Frontal cortex (tissue), 4 donors: ENCODE measurements around the gene ATPAF1. TPM values are rescaled to one million over a fixed set of nuclear protein-coding genes. Genes with fewer than 3 reads are reported as not detected.
A peak's percentile ranks its signal among the peaks of the same experiment; 100 is the strongest.

Source experiments
- DNase-seq, 2 donors: peaks; one replicate each; pipeline ENCODE4 v3.0.0; 2012; ENCODE audit warnings: low spot score in 2 of 2
- FAIRE-seq: peaks from 2 replicates; lab custom pipeline; 2012; peaks lifted over from hg19 to GRCh38; lab: Jason Lieb, UNC
- total RNA-seq: library from RNA; depleted of rRNA; stranded (reverse); fragments of >200 nt; gene quantifications from one replicate; pipeline ENCODE4 v1.2.3, GENCODE V29; 2014
- donor health status: control.
- donor health status: control.
- donor health status: control.

The ATPAF1 gene
- total RNA-seq, 1 donor from 2014 or later, result 31.4 TPM

DNA sequence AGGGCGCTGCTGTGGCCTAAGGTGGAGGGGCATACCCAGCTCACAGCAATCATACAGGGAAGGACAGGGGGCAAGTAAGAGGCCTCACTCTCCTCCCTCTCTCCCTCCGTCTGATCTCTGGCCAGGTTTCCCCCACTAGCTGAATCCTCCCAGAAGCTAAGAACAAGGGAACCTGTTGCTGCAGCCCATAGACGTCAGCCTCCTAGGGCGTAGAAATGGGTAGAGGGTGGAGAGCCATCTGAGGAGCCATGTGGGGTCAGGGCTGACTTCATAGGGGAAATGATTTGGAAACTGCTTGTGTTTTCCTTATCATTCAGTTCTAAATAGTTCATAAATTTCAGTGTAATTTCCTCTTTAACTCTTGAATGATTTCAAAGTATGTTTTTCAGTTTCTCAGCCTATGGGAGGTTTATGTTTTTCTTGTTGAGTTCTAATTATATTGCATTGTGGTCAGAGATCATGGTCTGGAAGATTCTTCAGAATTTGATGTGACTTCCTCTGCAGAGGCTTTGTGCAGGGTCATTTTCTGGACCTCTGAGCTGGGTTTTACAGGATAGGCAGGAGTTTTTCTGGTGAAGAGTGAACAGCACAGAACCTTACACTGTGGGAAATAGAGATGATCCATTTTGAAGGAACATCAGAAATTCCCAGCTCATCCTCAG, 49.3 kb downstream of the ATPAF1 start:
- FAIRE-seq (no peak), DNase-seq (no peak)

DNA sequence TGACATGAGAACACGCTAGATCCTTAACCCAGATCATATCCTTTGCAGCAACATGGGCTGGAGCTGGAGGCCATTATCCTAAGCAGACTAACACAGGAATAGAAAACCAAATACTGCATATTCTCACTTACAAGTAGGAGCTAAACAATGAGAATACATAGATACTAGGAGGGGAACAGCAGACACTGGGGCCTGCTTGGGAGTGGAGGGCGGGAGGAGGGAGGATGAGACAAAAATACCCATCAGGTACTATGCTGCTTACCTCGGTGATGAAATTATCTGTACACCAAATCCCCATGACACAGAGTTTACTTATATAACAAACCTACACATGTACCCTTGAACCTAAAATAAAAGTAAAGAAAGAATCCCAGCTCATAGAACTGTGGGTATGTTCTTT, 50.3 kb downstream of the ATPAF1 start:
- no peak for DNase-seq
- no peak for FAIRE-seq

GRCh38 chr1:46617108-46617800, 50.9 kb downstream of the ATPAF1 start:
- FAIRE-seq, result no peak
- DNase-seq, result no peak

- DNase-seq, result peak; percentile 68 to 81
- FAIRE-seq, result no peak
Observed at GRCh38 chr1:46616277-46617107, 51.7 kb downstream of the ATPAF1 start, which contains the start of gene MOB3C. Gene MOB3C (minus strand): TSS chr1:46616811. CDS start chr1:46613321, 3,490 bp downstream.

DNA sequence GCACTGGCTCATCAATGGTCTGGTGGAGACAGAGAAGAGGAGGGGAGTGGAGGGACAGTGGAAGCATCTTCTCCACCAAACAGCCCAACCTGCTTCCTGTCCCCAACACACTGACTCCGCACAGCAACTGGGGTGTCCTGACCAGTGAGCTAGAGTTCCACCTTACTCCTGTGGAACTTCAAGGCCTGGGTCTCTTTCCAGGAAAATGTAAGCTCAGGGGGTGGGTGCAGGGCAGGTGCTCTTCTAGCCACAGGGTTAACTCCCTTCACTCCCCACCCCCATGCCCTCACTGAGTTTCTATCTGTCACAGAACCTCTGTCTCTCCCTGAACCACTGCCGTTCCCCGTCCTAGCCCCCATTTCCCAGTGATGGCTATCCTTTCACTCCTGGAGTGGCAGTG, 52.4 kb downstream of the ATPAF1 start:
- DNase-seq (no peak), FAIRE-seq (no peak)

DNA sequence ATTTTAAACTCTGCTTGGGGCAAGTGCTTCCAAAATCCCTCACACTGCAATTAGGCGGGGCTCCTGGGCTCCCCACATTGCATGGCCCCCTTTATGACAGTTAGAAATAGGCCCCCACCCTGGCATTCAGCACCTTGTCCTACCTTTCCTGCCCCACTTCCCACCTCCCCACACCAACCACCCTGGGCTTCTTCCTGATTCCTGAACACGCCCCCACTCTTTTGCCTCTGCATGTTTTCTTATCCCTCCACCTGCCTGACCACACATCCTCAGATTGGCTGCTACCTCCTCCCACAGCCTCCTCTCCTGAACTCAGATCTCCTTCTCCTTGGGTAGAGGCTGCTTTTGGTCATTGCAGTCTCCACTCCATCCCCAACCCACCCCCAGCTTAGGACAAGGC, 53.1 kb downstream of the ATPAF1 start:
- DNase-seq (no peak), FAIRE-seq (no peak)

DNA sequence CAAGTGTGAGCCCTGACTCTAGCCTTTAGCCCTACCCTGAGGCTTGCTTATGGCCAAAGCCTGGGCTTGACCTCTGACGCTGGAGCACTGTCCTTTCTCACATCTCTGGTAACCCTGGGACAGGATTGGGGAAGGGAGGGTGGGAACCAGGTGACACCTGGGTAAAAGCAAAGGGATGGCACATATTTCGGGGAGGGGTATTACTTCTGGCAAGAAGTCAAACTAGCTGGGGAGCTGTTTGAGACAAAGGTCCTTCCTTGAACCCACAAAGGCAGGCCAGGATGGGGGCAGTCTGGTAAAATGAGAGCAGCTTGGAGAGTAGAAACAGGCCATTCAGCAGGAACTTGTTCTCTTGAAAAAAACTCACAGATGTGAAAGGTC, 53.6 kb downstream of the ATPAF1 start:
- DNase-seq, result no peak
- FAIRE-seq, result no peak

GRCh38 chr1:46613661-46614603, 54.2 kb downstream of the ATPAF1 start:
- no peak for FAIRE-seq

DNA sequence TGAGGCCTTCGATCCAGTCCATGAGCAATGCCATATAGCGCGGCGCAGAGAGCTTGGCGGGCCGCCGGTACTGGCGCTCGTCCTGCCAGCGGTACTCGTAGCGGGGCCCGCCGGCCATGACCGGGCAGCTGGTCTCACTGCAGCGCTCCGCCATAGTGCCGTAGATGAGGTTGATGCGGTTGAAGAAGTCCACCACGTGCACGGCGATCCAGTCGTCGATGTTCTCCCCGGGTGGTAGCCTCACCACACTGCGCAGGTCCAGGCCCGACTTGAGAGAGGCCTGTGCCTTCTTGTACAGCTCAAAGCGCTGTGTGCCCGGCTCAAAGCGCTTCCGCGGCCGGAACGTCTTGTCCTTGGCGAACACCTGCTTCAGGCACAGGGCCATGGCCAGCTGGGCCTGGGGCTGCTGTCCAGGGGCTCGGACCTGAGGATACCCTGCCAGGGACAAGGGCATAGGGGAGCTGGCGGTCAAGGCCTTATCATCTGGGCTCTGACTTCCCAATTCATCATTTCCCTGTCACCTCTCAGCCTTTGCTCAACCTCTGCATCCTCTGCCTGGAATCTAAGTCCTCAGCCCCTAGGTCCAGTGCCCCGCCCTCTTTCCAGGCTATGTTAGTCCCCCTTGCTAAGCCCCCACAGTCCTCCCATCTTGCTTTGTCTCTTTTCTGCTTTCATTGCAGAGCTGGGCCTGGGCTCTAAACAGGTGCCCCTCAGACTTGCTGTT, 55.1 kb downstream of the ATPAF1 start:
- DNase-seq, result no peak

More at GRCh38 chr1:46613661-46614603, 54.2 kb downstream of the ATPAF1 start:
- DNase-seq, result peak; percentile 56 to 60

DNA sequence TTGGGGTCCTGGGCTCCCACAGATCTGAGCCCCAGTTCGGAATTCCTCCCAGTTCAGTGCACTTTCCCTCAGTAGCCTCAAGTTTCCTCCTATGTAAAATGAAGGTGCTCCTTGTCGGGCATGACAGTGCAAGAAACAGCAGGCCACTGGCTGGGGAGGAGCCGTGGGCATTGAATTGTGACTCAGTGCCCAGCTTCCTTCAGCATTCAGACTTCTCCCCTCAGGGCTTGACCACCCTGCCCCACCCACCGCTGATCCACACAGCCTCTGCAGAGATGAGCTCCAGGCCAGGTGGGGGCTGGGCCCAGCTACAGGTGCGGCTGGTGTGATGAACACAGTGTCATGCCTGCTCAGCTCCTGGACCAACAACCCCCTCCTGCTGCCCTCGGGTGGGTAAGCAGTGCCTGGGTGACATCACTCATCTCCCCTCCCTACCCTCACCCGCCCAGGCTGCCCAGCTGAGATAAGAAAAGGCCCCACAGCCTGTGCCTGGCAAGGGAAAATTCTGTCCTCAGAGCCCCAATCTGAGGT, 56.4 kb downstream of the ATPAF1 start:
- no peak for DNase-seq
- FAIRE-seq, result no peak

More for the DNA sequence above, 55.1 kb downstream of the ATPAF1 start:
- no peak for FAIRE-seq

GRCh38 chr1:46607345-46608130, 60.6 kb downstream of the ATPAF1 start:
- FAIRE-seq (no peak), DNase-seq (no peak)

- DNase-seq, result no peak
- FAIRE-seq, result no peak
Observed at GRCh38 chr1:46606255-46606965, 61.8 kb downstream of the ATPAF1 start.

DNA sequence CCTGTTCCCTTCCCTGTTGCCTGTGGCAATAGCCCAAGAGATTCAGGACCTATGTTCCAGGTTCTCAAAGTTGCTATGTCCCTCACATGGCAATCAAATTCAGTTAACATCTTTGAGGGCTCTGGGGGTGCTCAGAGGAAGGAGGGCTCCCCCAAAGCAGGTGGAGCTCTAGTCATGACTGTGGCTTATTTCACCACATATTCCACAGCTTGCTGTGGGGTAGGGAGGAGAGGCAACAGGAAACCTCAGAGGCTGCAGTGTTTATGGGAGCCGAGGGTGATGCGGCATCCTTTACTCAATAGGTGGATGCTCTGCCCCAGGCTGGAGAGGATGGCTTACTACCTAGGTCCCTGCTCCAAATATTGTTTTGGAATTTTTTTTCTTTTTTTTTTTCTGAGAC, 62.9 kb downstream of the ATPAF1 start:
- no peak for FAIRE-seq
- no peak for DNase-seq

DNA sequence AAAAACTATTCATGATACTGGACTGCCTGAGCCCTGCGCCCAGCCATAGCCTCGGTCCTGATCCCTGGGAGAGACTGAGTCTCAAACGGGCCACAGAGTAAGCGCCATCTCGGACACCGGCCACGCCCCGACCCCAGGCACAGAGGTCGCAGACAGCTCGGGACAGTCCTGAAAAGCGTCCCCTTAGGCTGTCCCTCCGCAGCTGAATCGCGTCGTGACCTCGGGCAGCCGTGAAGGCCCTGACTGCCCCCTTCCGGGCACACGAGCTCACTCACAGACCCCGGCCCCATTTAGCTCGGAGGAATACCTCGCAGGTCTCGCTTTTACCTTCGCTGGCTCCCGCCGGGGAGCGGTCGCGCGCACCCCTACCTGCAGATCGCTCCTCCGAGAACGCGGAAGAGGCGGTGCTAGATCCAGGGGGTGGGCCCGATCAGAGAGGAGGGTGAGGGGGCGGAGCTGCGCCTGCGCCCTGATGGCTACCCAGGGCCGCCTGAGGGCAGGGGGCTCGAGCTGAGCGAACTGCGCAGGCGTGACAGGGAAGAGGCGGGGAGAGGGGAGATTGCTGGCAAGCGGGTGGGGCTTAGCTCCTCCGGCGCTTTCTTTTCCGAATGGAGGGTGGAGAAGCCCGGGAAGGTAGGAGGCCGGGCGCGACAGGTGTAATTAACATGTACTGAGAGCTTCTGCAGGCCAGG, 64.2 kb downstream of the ATPAF1 start, which contains the start of gene MKNK1:
Gene MKNK1 (minus strand): TSS at position 411 of the 692 bp plus-strand sequence. CDS start 20,941 bp downstream, outside the sequence.
- FAIRE-seq (no peak), DNase-seq (peak; percentile 75 to 96)

GRCh38 chr1:46603481-46603857, 64.7 kb downstream of the ATPAF1 start:
- DNase-seq (no peak), FAIRE-seq (no peak)

GRCh38 chr1:46601257-46602007, 66.7 kb downstream of the ATPAF1 start:
- FAIRE-seq (no peak), DNase-seq (no peak)
